Keratinocyte (primary cell): Measurements from ENCODE around the gene SNN.

Experiments
- CTCF ChIP-seq, 3 experiments: IDR thresholded peaks in 1 of 3; conservative IDR thresholded peaks in 1 of 3; optimal IDR thresholded peaks in 1 of 3; 2 replicates in 2 of 3; 3 replicates in 1 of 3; pipeline versions ENCODE3 to v1.5.1; 2011; ENCODE audit warnings: low read length in 3 of 3, mild to moderate bottlenecking in 3 of 3, moderate library complexity in 2 of 3, control low read depth in 1 of 3, inconsistent platforms in 1 of 3; ENCODE audit not compliant: insufficient read depth in 2 of 3; ENCODE audit errors: extremely low read depth in 1 of 3
- EZH2 ChIP-seq: IDR thresholded peaks from one replicate; pipeline ENCODE4 v1.6.1; 2012; ENCODE audit warnings: inconsistent platforms, mild to moderate bottlenecking, low read length, moderate library complexity

- TF ChIP-seq CTCF (optimal IDR thresholded peaks at IDR 0.05 in 1 of 3, IDR thresholded peaks at IDR 0.05 in 1 of 3, conservative IDR thresholded peaks at IDR 0.05 in 1 of 3; ENCODE audit: extremely low read depth in 1 of 3, insufficient read depth in 2 of 3, low read length in 3 of 3) (no peak), EZH2 (no peak)
These were observed 40.2 kb downstream of the SNN start for GRCh38 chr16:11708421-11708820.
